ENCODE data around the gene RAB36. TPM values are rescaled to one million over a fixed set of nuclear protein-coding genes. Genes with fewer than 3 reads are reported as not detected.

RAB36 gene
- total and polyA plus RNA-seq, 9 of the 15 experiments (the other 6 are each of a cell fraction or from before 2014, with no cell fraction given) = 0.04 to 0.50 (median 0.08) TPM; not detected in 3

- TF ChIP-seq ZNF699 (CRISPR knock-in tag; IDR thresholded peaks at IDR 0.05; ENCODE audit: insufficient replicate concordance) (no peak), NEUROD1 (IDR thresholded peaks at IDR 0.05; ENCODE audit: borderline replicate concordance, low read depth, low read length, partially characterized antibody) (no peak), ZMIZ1 (IDR thresholded peaks at IDR 0.05; ENCODE audit: low read depth in 2 of 2, low read length in 2 of 2) (no peak), ZNF766 (CRISPR knock-in tag; conservative IDR thresholded peaks at IDR 0.05) (no peak), RAD51 (IDR thresholded peaks at IDR 0.05; ENCODE audit: borderline replicate concordance, low read depth) (no peak), SMAD1 (IDR thresholded peaks at IDR 0.05; ENCODE audit: low read depth, low read length, partially characterized antibody) (no peak)
These were observed 13.4 kb downstream of the RAB36 start (continued) for GRCh38 chr22:23158516-23159290.

All from K562 (cell line).